ENCODE measurements around the gene OSM. TPM values are rescaled to one million over a fixed set of nuclear protein-coding genes. Genes with fewer than 3 reads are reported as not detected.

The OSM gene
- total and polyA plus RNA-seq, 4 donors: 0.09 to 0.84 (median 0.25) TPM; not detected in 1

DNA sequence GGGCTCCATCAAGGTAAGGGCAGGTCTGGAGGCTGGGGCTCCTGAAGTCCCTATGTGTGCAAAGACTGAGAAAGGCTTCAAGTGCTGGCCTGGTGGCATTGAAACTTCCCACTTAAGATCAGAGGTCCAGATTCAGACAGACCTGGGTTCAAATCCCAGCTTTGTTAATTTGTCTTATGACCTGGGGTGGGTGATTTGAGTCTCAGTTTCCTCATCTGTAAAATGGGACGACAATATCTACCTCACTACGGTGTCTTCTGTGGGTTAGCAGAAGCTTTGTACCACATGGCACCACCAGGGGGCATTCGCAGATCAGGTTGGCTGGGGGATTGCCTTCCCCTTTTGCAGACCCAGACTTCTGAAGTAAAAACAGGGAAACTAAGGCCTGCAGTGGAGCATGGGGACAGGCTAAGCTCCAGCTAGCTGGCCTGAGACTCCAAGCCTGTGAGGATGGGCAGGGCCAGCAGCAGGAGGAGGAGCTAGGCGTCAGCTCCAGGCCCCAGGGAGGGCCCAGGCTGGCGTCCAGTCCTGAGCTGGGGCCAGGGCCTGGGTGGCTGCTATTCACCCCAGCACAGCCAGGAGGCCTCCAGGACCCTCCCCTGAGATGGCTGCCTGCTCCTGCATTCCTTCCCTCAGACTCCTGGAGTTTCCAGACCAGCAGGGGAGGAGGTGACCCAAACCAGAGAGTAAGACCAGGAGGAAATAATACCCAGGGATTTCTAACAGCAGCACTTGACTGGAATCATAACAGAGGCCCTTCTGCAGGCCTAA, 21.2 kb upstream of the OSM start:
- Histone ChIP-seq H3K4me1 (ENCODE audit: control insufficient read depth in 4 of 4, insufficient read depth in 4 of 4, low read length in 3 of 4) (peaks cover 8 to 44% (median 33%) of the 10 kb centered on the region in 4 donors), H3K36me3 (ENCODE audit: control insufficient read depth in 4 of 4, insufficient read depth in 3 of 4, low read depth in 1 of 4, low read length in 3 of 4) (peaks cover under 1 to 16% (median 3%) of the 10 kb centered on the region in 4 donors), H3K27me3 (ENCODE audit: control insufficient read depth in 4 of 4, insufficient read depth in 4 of 4, low read length in 3 of 4) (no peaks in the 10 kb centered on the region), H3K9me3 (ENCODE audit: control insufficient read depth in 4 of 4, low read length in 3 of 4) (no peaks in the 10 kb centered on the region), H3K9ac (ENCODE audit: low read depth in 1 of 2, low read length in 2 of 2) (no peak overlapping the region), H3K4me3 (ENCODE audit: low read depth in 1 of 3, low read length in 3 of 3) (peak overlapping the region in 1 of 3 donors; percentile 73), H3K27ac (ENCODE audit: low read depth in 1 of 2, low read length in 2 of 2) (no peak overlapping the region)
- DNase-seq (ENCODE audit: low spot score): peak; percentile 85
- TF ChIP-seq RAD21 (IDR thresholded peaks at IDR 0.05) (peak; percentile 88 to 95), REST (IDR thresholded peaks at IDR 0.05) (no peak), SP1 (IDR thresholded peaks at IDR 0.05) (no peak), EGR1 (IDR thresholded peaks at IDR 0.05; ENCODE audit: low read depth in 2 of 2) (no peak), NR2F2 (IDR thresholded peaks at IDR 0.05) (peak; percentile 19), RXRA (IDR thresholded peaks at IDR 0.05) (peak in 1 of 2 donors; percentile 5), HNF4A (conservative IDR thresholded peaks at IDR 0.05) (peak in 1 of 2 donors; percentile 13), ATF3 (IDR thresholded peaks at IDR 0.05) (no peak), TAF1 (conservative IDR thresholded peaks at IDR 0.05) (no peak), YY1 (IDR thresholded peaks at IDR 0.05) (peak; percentile 55)
- TF ChIP-seq, protein P1, sequence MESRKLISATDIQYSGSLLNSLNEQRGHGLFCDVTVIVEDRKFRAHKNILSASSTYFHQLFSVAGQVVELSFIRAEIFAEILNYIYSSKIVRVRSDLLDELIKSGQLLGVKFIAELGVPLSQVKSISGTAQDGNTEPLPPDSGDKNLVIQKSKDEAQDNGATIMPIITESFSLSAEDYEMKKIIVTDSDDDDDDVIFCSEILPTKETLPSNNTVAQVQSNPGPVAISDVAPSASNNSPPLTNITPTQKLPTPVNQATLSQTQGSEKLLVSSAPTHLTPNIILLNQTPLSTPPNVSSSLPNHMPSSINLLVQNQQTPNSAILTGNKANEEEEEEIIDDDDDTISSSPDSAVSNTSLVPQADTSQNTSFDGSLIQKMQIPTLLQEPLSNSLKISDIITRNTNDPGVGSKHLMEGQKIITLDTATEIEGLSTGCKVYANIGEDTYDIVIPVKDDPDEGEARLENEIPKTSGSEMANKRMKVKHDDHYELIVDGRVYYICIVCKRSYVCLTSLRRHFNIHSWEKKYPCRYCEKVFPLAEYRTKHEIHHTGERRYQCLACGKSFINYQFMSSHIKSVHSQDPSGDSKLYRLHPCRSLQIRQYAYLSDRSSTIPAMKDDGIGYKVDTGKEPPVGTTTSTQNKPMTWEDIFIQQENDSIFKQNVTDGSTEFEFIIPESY (IDR thresholded peaks at IDR 0.05): no peak
- TF ChIP-seq, protein P2, sequence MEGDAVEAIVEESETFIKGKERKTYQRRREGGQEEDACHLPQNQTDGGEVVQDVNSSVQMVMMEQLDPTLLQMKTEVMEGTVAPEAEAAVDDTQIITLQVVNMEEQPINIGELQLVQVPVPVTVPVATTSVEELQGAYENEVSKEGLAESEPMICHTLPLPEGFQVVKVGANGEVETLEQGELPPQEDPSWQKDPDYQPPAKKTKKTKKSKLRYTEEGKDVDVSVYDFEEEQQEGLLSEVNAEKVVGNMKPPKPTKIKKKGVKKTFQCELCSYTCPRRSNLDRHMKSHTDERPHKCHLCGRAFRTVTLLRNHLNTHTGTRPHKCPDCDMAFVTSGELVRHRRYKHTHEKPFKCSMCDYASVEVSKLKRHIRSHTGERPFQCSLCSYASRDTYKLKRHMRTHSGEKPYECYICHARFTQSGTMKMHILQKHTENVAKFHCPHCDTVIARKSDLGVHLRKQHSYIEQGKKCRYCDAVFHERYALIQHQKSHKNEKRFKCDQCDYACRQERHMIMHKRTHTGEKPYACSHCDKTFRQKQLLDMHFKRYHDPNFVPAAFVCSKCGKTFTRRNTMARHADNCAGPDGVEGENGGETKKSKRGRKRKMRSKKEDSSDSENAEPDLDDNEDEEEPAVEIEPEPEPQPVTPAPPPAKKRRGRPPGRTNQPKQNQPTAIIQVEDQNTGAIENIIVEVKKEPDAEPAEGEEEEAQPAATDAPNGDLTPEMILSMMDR (IDR thresholded peaks at IDR 0.05; ENCODE audit: low read depth, low read length, missing input control): peak; percentile 54
- 15% methylated on average over 5 of the region's 5 CpGs for WGBS

Measured in liver (tissue), 9 donors.